Measurements from ENCODE around the gene APC.

APC gene

DNA sequence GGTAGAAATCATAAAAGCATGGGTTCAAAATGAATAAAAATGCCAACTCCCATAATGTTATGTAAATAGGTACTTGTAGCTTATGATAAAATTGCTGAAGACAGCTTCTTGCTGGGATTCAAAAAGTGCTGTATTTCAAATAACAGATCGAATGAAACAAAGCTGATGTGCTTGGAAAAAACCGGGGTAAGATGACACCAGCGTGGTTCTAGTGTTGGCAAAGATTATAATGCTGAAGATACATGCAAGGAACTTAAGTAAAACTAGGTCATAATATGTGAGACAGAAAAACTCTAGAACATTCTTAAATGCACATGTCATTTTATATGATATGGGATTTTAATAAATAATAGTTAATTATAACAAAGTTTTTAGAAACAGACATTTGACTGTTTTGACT lies 44.4 kb upstream of the APC start:
- CTCF ChIA-PET: no interaction called here
- DNase-seq (ENCODE audit: low spot score): no peak
- H3K27ac ChIP-seq: no peak overlapping the region
- TF ChIP-seq, protein P1, sequence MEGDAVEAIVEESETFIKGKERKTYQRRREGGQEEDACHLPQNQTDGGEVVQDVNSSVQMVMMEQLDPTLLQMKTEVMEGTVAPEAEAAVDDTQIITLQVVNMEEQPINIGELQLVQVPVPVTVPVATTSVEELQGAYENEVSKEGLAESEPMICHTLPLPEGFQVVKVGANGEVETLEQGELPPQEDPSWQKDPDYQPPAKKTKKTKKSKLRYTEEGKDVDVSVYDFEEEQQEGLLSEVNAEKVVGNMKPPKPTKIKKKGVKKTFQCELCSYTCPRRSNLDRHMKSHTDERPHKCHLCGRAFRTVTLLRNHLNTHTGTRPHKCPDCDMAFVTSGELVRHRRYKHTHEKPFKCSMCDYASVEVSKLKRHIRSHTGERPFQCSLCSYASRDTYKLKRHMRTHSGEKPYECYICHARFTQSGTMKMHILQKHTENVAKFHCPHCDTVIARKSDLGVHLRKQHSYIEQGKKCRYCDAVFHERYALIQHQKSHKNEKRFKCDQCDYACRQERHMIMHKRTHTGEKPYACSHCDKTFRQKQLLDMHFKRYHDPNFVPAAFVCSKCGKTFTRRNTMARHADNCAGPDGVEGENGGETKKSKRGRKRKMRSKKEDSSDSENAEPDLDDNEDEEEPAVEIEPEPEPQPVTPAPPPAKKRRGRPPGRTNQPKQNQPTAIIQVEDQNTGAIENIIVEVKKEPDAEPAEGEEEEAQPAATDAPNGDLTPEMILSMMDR (conservative IDR thresholded peaks at IDR 0.05; ENCODE audit: low read depth): no peak
- POLR2A ChIA-PET (ENCODE audit: low non-redundant PET): no interaction called here

DNA sequence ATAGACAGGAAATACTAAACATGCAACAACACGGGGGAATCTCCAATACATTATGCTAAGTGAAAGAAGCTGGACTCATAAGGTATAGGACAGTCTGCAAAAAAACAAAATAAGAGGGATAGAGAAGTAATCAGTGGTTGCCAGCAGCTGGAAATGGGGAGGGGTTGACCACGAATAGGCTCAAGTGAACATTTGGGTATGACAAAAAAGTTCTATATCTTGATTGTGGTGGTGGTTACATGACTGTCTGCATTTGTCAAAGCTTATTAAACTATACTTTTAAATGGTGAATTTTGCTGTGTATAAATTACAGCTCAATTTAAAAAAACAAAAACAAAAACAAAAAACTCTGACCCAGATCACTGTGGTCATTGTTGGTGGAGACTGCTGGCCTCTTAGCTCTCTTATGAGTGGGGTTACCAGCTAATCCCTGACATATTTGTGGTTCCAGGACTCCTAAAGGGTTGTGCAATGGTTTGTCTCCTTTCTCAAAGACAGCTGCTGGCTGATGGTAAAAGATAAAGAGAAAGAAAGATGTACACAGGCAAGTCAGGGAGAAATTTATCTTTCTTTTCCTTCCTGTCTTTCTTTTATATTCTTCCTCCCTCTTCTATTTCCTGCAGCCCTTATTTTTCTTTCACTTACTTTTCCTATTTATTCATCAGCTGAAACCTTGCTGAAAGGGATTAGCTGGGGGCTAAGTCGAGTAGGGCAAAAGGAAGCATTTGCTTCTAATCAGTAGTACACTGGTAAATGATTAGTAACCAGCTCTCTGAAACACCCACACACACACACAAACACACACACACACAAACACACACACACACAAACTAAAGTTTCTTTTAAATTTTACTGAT lies 42.6 kb upstream of the APC start:
- DNase-seq (ENCODE audit: low spot score): no peak
- H3K27ac ChIP-seq: no peak overlapping the region
- TF ChIP-seq, protein P1 (conservative IDR thresholded peaks at IDR 0.05; ENCODE audit: low read depth): no peak
- ChIA-PET POLR2A (ENCODE audit: low non-redundant PET) (no interaction called here), CTCF (interaction anchor here (0.6 kb wide), 1 partner anchor 534 kb away, joined by 3 read pairs; no protein-coding TSS in a partner anchor)

DNA sequence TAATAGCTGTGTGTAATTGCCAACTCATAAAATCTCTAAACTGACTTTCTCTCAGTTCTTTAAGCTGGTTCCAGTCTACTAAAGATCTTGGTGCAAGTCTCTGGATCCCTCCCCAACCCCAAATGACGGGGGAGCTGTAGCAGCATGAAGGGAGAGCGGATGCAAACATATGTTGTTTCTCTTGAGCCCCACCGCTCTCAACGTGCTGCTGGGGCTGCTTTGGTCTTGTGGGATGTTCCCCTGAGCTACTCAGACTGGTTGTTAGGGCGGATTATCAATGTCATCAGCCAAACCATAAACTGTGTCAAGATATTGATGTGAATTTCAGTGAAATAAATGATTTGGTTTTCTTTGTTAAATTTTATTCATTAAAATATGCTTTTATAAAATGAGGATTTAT lies 40.9 kb upstream of the APC start:
- CTCF ChIA-PET: interaction anchor here (0.7 kb wide), 1 partner anchor 330 kb away, joined by 4 read pairs; no protein-coding TSS in a partner anchor
- POLR2A ChIA-PET (ENCODE audit: low non-redundant PET): no interaction called here
- no peak for DNase-seq (ENCODE audit: low spot score)
- H3K27ac ChIP-seq: no peak overlapping the region
- TF ChIP-seq, protein P1 (conservative IDR thresholded peaks at IDR 0.05; ENCODE audit: low read depth): no peak

DNA sequence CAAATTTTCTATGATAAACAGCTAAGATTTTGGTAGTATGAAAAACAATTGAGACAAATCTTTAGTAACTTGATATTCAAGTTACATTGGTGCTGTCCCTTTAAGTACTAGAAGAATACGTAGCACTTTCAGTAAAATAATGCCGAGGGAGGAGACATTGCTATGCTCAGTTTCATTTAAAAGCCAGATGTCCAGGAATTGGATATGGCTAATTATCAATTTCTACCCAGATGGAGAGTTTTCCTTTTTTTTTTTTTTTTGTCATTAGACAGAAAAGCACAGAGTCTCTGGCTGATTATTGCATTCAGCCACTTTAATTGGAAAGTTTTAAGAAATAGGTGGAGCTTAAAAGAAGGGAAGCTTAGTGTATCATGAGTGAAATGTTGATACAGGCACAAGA lies 40.4 kb upstream of the APC start:
- H3K27ac ChIP-seq: no peak overlapping the region
- ChIA-PET CTCF (interaction anchor here (0.7 kb wide), 1 partner anchor 330 kb away, joined by 4 read pairs; no protein-coding TSS in a partner anchor), POLR2A (ENCODE audit: low non-redundant PET) (no interaction called here)
- TF ChIP-seq, protein P1 (conservative IDR thresholded peaks at IDR 0.05; ENCODE audit: low read depth): no peak
- DNase-seq (ENCODE audit: low spot score): no peak

DNA sequence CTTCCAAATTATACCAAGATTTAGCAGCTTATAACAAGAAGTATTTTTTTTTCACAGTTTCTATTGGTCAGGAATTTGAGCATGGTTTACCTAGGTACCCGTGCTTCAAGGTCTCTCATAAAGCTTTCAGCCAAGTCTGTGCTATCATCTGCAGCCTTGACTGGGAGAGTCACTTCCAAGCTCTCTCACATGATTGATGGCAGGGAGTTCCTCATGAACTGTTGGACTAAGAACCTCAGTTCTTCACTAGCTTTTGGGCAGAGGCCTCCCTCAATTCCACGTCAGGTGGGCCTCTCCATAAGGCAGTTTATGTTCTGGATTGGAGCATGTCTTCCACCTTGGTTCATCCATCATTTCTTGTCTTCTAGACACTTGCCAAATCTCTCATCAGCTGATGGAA lies 39.9 kb upstream of the APC start:
- no peak overlapping the region for H3K27ac ChIP-seq
- no peak for DNase-seq (ENCODE audit: low spot score)
- TF ChIP-seq, protein P1 (conservative IDR thresholded peaks at IDR 0.05; ENCODE audit: low read depth): no peak
- ChIA-PET CTCF (interaction anchor here (0.7 kb wide), 1 partner anchor 331 kb away, joined by 4 read pairs; no protein-coding TSS in a partner anchor), POLR2A (ENCODE audit: low non-redundant PET) (no interaction called here)

DNA sequence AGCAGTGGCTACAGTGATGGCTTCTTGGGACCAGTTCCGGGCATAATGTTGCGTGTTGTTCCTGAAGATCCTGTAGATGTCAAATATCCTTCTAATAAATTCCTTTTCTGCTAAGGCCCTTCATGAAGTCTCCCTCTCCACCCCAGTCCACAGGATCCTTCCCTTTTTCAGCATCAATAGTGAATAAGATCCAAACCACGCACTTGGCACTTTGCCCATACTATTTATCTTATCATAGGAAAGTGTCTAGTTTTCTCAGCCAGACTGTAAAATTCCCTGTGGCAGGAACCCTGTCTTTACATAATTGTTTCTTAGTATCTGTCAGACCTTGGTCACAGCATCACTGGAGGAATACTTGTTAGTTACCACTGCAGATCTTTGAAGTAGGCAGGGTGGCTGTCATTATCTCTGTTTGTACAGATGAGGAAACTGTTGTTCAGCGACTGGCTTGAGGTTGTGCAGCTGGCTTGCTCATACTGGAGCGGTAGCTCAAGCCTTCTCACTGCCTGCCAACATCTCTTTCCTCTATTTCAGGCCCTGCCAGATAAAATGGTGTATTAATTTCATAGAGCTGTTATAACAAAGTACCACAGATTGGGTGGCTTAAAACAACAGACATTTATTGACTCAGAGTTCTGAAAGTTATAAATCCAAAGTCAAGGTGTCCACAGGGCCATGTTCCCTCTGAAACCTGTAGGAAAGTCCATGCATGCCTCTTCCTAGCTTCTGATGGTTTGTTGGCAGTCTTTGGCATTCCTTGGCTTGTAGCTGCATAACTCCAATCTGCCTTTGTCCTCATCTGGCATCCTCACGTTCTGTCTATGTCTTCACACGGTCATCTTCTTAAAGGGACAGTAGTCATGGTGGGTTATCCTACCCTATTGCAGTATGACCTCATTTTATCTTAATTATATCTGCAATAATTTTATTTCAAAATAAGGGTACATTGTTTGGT lies 33.5 kb upstream of the APC start:
- POLR2A ChIA-PET (ENCODE audit: low non-redundant PET): no interaction called here
- TF ChIP-seq, protein P1 (conservative IDR thresholded peaks at IDR 0.05; ENCODE audit: low read depth): no peak

More for the DNA sequence above, 33.5 kb upstream of the APC start:
- CTCF ChIA-PET: no interaction called here
- no peak overlapping the region for H3K27ac ChIP-seq
- no peak for DNase-seq (ENCODE audit: low spot score)
